KOPT-K1 (cell line): Measurements from ENCODE around the gene RAB14.
"Not testable (repeated sequence)": the region's sequence is repeated elsewhere in the genome, so short reads cannot be mapped to it uniquely, and the experiment has no call there.

ENCODE experiments used
- H3K27ac ChIP-seq: fragments of 200-600 bp; sonication (generic); 2 replicates; pipeline ENCODE4 v1.5.1; 2016; ENCODE audit warnings: antibody characterized with exemption, mild to moderate bottlenecking, low read depth, low read length; ENCODE audit not compliant: poor library complexity, severe bottlenecking
- H3K36me3 ChIP-seq: fragments of 200-600 bp; sonication (generic); 2 replicates; pipeline ENCODE4 v1.5.1; 2017; ENCODE audit warnings: antibody characterized with exemption, mild to moderate bottlenecking, low read length, moderate library complexity; ENCODE audit not compliant: insufficient read depth
- H3K9me3 ChIP-seq: fragments of 200-600 bp; sonication (generic); 2 replicates; pipeline ENCODE4 v1.5.1; 2017; ENCODE audit warnings: antibody characterized with exemption, low read length, mild to moderate bottlenecking; ENCODE audit not compliant: insufficient read depth, poor library complexity, severe bottlenecking

The RAB14 gene

GRCh38 chr9:121133104-121133816, 68.4 kb downstream of the RAB14 start:
- peaks cover 54% of the 10 kb centered on the region for H3K36me3 ChIP-seq
- H3K9me3 ChIP-seq, result no peaks in the 10 kb centered on the region
- no peak overlapping the region for H3K27ac ChIP-seq

GRCh38 chr9:121129384-121129783, 72.3 kb downstream of the RAB14 start:
- H3K36me3 ChIP-seq, result peaks cover 48% of the 10 kb centered on the region
- H3K27ac ChIP-seq, H3K9me3 ChIP-seq: not testable (repeated sequence)
